ENCODE measurements around the gene DNAH7. TPM values are rescaled to one million over a fixed set of nuclear protein-coding genes. Genes with fewer than 3 reads are reported as not detected.

DNAH7 gene
- polyA plus RNA-seq, 1 donor (not counting 4 experiments of a cell fraction or from before 2014, with no cell fraction given) = 0.17 TPM

DNA sequence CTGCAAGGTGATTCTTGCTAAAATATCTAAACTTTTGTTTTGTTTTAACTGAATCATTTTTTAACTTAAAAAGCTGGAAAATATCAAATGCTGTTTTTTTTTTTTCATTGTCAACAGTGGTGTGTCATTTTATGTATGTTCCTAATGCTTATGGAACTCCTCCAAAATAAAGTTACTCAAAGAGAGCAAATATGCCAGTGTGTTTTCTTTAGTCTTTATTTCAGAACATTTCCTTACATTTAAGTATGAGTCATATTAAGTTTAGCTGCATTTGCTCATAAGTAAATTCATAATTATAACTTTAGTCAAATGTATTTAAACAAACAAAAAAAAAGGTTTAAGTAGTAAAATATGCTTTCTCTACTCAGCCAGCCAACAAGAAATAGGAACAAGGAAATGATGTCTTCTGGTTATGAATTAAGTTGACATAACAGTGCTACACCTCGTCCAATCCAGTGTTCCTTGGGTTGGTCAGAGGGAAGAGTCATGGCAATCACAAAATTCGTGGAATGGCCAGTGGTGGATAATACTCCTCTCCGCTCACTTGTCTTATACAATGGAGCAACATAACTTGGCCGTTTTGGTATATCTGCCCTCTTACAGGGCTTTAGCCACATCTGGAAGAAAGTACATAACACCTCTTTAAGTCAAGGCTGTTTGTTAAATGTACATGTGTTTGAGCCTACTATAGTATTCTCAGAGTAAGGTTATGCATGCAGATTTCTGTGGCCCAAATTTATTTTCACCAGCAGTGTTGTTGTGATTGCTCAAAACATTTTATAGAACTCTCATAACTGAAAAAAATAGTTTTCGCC, 330.9 kb downstream of the DNAH7 start:
- Histone ChIP-seq H4K20me1 (ENCODE audit: control insufficient read depth, extremely low read depth, insufficient read depth, low read length) (no peaks in the 10 kb centered on the region), H2AFZ (ENCODE audit: control insufficient read depth, low read length) (no peak overlapping the region), H3K27me3 (ENCODE audit: control insufficient read depth, extremely low read depth, insufficient read depth, low read length) (no peaks in the 10 kb centered on the region), H3K27ac (ENCODE audit: control insufficient read depth, insufficient read depth, low read length) (no peak overlapping the region), H3K79me2 (ENCODE audit: control insufficient read depth, insufficient read depth, low read length) (no peaks in the 10 kb centered on the region), H3K4me3 (ENCODE audit: control insufficient read depth in 2 of 3, extremely low read depth in 1 of 3, insufficient read depth in 2 of 3, low read depth in 1 of 3, low read length in 3 of 3) (no peak overlapping the region), H3K9me3 (ENCODE audit: control insufficient read depth, low read depth, low read length) (no peaks in the 10 kb centered on the region), H3K9ac (ENCODE audit: control insufficient read depth, extremely low read depth, insufficient read depth, low read length) (no peak overlapping the region), H3K36me3 (ENCODE audit: control insufficient read depth in 2 of 2, extremely low read depth in 1 of 2, insufficient read depth in 2 of 2, low read length in 2 of 2) (no peaks in the 10 kb centered on the region), H3K9me1 (ENCODE audit: control insufficient read depth, extremely low read depth, insufficient read depth, low read length) (no peaks in the 10 kb centered on the region), H3K4me2 (ENCODE audit: control insufficient read depth, extremely low read depth, insufficient read depth, low read depth, low read length) (no peak overlapping the region), H3K4me1 (ENCODE audit: control insufficient read depth, extremely low read depth, insufficient read depth, low read length) (no peaks in the 10 kb centered on the region)
- TF ChIP-seq EZH2 (IDR thresholded peaks at IDR 0.05; ENCODE audit: low read length) = no peak
- TF ChIP-seq, protein P1, sequence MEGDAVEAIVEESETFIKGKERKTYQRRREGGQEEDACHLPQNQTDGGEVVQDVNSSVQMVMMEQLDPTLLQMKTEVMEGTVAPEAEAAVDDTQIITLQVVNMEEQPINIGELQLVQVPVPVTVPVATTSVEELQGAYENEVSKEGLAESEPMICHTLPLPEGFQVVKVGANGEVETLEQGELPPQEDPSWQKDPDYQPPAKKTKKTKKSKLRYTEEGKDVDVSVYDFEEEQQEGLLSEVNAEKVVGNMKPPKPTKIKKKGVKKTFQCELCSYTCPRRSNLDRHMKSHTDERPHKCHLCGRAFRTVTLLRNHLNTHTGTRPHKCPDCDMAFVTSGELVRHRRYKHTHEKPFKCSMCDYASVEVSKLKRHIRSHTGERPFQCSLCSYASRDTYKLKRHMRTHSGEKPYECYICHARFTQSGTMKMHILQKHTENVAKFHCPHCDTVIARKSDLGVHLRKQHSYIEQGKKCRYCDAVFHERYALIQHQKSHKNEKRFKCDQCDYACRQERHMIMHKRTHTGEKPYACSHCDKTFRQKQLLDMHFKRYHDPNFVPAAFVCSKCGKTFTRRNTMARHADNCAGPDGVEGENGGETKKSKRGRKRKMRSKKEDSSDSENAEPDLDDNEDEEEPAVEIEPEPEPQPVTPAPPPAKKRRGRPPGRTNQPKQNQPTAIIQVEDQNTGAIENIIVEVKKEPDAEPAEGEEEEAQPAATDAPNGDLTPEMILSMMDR (optimal IDR thresholded peaks at IDR 0.05 in 1 of 3, IDR thresholded peaks at IDR 0.05 in 1 of 3, conservative IDR thresholded peaks at IDR 0.05 in 1 of 3; ENCODE audit: extremely low read depth in 1 of 3, insufficient read depth in 2 of 3, low read length in 3 of 3) = no peak
- dilution Hi-C loops (cut with MboI; ENCODE audit: extremely low pct_ligation_motif_present, low sequenced_read_pairs) = no loop called here
- peak; percentile 17 for FAIRE-seq
- DNase-seq (ENCODE audit: low read depth, low spot score) = no peak

DNA sequence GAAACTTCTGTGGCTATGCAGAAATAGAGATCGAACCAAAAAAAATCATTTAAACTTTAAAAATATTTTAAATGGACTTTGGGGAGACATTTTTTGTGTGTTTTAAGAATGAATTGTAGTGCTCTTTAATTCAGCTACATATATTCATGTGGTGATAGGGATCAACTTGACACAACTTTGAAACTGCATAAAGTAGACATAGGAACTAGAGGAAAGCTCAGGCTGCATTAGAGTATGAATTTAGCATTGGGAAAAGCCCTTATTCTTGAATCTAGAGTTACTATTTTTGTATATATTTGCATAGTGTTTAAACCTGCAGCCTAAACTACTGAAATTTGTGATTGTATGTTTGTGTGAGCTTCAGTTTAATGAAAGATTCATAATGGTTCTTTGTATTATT, 333.3 kb downstream of the DNAH7 start:
- H3K9ac ChIP-seq (ENCODE audit: control insufficient read depth, extremely low read depth, insufficient read depth, low read length) = no peak overlapping the region
- no peaks in the 10 kb centered on the region for H4K20me1 ChIP-seq (ENCODE audit: control insufficient read depth, extremely low read depth, insufficient read depth, low read length)
- H3K27ac ChIP-seq (ENCODE audit: control insufficient read depth, insufficient read depth, low read length) = no peak overlapping the region
- no peaks in the 10 kb centered on the region for H3K79me2 ChIP-seq (ENCODE audit: control insufficient read depth, insufficient read depth, low read length)
- H2AFZ ChIP-seq (ENCODE audit: control insufficient read depth, low read length) = no peak overlapping the region
- H3K27me3 ChIP-seq (ENCODE audit: control insufficient read depth, extremely low read depth, insufficient read depth, low read length) = no peaks in the 10 kb centered on the region
- TF ChIP-seq, protein P1 (optimal IDR thresholded peaks at IDR 0.05 in 1 of 3, IDR thresholded peaks at IDR 0.05 in 1 of 3, conservative IDR thresholded peaks at IDR 0.05 in 1 of 3; ENCODE audit: extremely low read depth in 1 of 3, insufficient read depth in 2 of 3, low read length in 3 of 3) = no peak
- no peak for TF ChIP-seq EZH2 (IDR thresholded peaks at IDR 0.05; ENCODE audit: low read length)
- dilution Hi-C loops (cut with MboI; ENCODE audit: extremely low pct_ligation_motif_present, low sequenced_read_pairs) = no loop called here
- no peaks in the 10 kb centered on the region for H3K9me1 ChIP-seq (ENCODE audit: control insufficient read depth, extremely low read depth, insufficient read depth, low read length)
- no peak for FAIRE-seq
- H3K4me2 ChIP-seq (ENCODE audit: control insufficient read depth, extremely low read depth, insufficient read depth, low read depth, low read length) = no peak overlapping the region
- no peaks in the 10 kb centered on the region for H3K9me3 ChIP-seq (ENCODE audit: control insufficient read depth, low read depth, low read length)
- H3K4me3 ChIP-seq (ENCODE audit: control insufficient read depth in 2 of 3, extremely low read depth in 1 of 3, insufficient read depth in 2 of 3, low read depth in 1 of 3, low read length in 3 of 3) = no peak overlapping the region
- H3K36me3 ChIP-seq (ENCODE audit: control insufficient read depth in 2 of 2, extremely low read depth in 1 of 2, insufficient read depth in 2 of 2, low read length in 2 of 2) = peaks cover 0 to 1% of the 10 kb centered on the region in 2 experiments
- no peak for DNase-seq (ENCODE audit: low read depth, low spot score)
- H3K4me1 ChIP-seq (ENCODE audit: control insufficient read depth, extremely low read depth, insufficient read depth, low read length) = no peaks in the 10 kb centered on the region
